Transverse colon (tissue), 4 donors: ENCODE results near the gene HDGFL2. TPM values are rescaled to one million over a fixed set of nuclear protein-coding genes. Genes with fewer than 3 reads are reported as not detected.

Experiments
- DNase-seq: peaks from one replicate; pipeline ENCODE4 v3.0.0-alpha.2; 2019
- H3K27ac ChIP-seq, 4 donors: fragments of 200-600 bp; sonication (generic); 2 replicates each; pipeline ENCODE4 v1.5.1; 2016 to 2018; ENCODE audit warnings: inconsistent platforms in 4 of 4
- H3K27me3 ChIP-seq: fragments of 200-600 bp; sonication (generic); 2 replicates; pipeline ENCODE4 v1.5.1; 2017; ENCODE audit warnings: inconsistent platforms
- H3K36me3 ChIP-seq, 4 donors: fragments of 200-600 bp; sonication (generic); 2 replicates each; pipeline ENCODE4 v1.5.1; 2017 to 2019; ENCODE audit warnings: inconsistent platforms in 4 of 4
- H3K4me1 ChIP-seq, 4 donors: fragments of 200-600 bp; sonication (generic); 2 replicates each; pipeline ENCODE4 v1.5.1; 2017 to 2020; ENCODE audit warnings: inconsistent platforms in 4 of 4
- H3K4me3 ChIP-seq, 4 donors: fragments of 200-600 bp; sonication (generic); 1 replicate in 1 of 4; 2 replicates in 3 of 4; pipeline versions ENCODE4 v1.5.1 to v1.6.1; 2017 to 2019; ENCODE audit warnings: inconsistent platforms in 4 of 4
- H3K9me3 ChIP-seq, 2 donors: fragments of 200-600 bp; sonication (generic); 2 replicates each; pipeline ENCODE4 v1.5.1; 2017 to 2019; ENCODE audit warnings: inconsistent platforms in 2 of 2
- CTCF ChIP-seq, 5 experiments: fragments of 200-600 bp in 3 of 5; fragments of 450-650 bp in 2 of 5; sonication (generic) in 3 of 5; IDR thresholded peaks; 1 replicate in 2 of 5; 2 replicates in 3 of 5; pipeline ENCODE4 v1.5.1; 2016 to 2017; ENCODE audit warnings: antibody characterized with exemption in 5 of 5, inconsistent platforms in 3 of 5, mild to moderate bottlenecking in 2 of 5, moderate library complexity in 1 of 5
- EP300 ChIP-seq: sonication (generic); formaldehyde crosslinking; IDR thresholded peaks from one replicate; pipeline ENCODE4 v1.6.1; 2017; ENCODE audit warnings: antibody characterized with exemption, low read depth
- POLR2A ChIP-seq: fragments of 450-650 bp; IDR thresholded peaks from one replicate; pipeline ENCODE4 v1.6.1; 2016; ENCODE audit warnings: antibody characterized with exemption, mild to moderate bottlenecking, moderate library complexity
- POLR2AphosphoS5 ChIP-seq, 3 donors: sonication (generic); formaldehyde crosslinking; IDR thresholded peaks; one replicate each; pipeline ENCODE4 v1.6.1; 2016; ENCODE audit warnings: antibody characterized with exemption in 3 of 3
- WGBS, 2 donors: methylation state at CpG; one replicate each; pipeline ENCODE4 v1.1.5; 2018; ENCODE audit warnings: low coverage in 1 of 2; 5-methylcytosine and 5-hydroxymethylcytosine counted together
- in situ Hi-C, 4 donors: fragments of 200-750 bp; cut with MboI; loops; one replicate each; pipeline versions ENCODE4 v1.15.0 to v1.15.1; 2017; ENCODE audit warnings: low sequenced_read_pairs in 3 of 4, low pct_ligation_motif_present in 1 of 4, low pct_unique_long_range_greater_than_20kb in 1 of 4
- intact Hi-C: fragments of 100-400 bp; cut with DNase I; formaldehyde crosslinking; loops from one replicate; pipeline ENCODE4 v1.15.1; 2023; ENCODE audit warnings: low total_unique reads
- total RNA-seq, 4 donors: library from RNA; depleted of rRNA; stranded (reverse); fragments of >200 nt; gene quantifications; one replicate each; pipeline ENCODE4 v1.1.0, GENCODE V29; 2016

HDGFL2 gene
- total RNA-seq, 4 donors from 2014 or later: 30.0 to 98.4 (median 38.9) TPM

GRCh38 chr19:4521170-4521887, 49.2 kb downstream of the HDGFL2 start:
- TF ChIP-seq CTCF (IDR thresholded peaks at IDR 0.05) (no peak), POLR2AphosphoS5 (IDR thresholded peaks at IDR 0.05) (no peak), POLR2A (no peak), EP300 (no peak)

GRCh38 chr19:4521888-4522242, 49.8 kb downstream of the HDGFL2 start:
- Histone ChIP-seq H3K4me1 (peaks cover 0 to 7% (median 3%) of the 10 kb centered on the region in 4 donors), H3K9me3 (no peaks in the 10 kb centered on the region), H3K36me3 (no peaks in the 10 kb centered on the region), H3K4me3 (no peak overlapping the region), H3K27ac (no peak overlapping the region), H3K27me3 (peaks cover 3% of the 10 kb centered on the region)
- in situ Hi-C loops: no loop called here
- no peak for DNase-seq
- TF ChIP-seq POLR2AphosphoS5 (IDR thresholded peaks at IDR 0.05) (no peak), EP300 (no peak), POLR2A (no peak), CTCF (IDR thresholded peaks at IDR 0.05) (no peak)
- intact Hi-C loops: no loop called here
- 93% methylated on average over 5 of the region's 5 CpGs; no CpG with 5 or more reads in 1 of the 2 donors for WGBS, 2 donors

More at GRCh38 chr19:4521170-4521887, 49.2 kb downstream of the HDGFL2 start:
- no peaks in the 10 kb centered on the region for H3K9me3 ChIP-seq
- in situ Hi-C loops (no loop called here), intact Hi-C loops (no loop called here)
- peaks cover 5% of the 10 kb centered on the region for H3K27me3 ChIP-seq
- 69% methylated on average over 10 of the region's 11 CpGs; no CpG with 5 or more reads in 1 of the 2 donors for WGBS, 2 donors
- no peak overlapping the region for H3K27ac ChIP-seq
- H3K4me3 ChIP-seq: no peak overlapping the region
- no peak for DNase-seq
- peaks cover 0 to 7% (median 3%) of the 10 kb centered on the region in 4 donors for H3K4me1 ChIP-seq
- H3K36me3 ChIP-seq: no peaks in the 10 kb centered on the region

GRCh38 chr19:4522291-4523002, 50.4 kb downstream of the HDGFL2 start:
- in situ Hi-C loops: no loop called here
- Histone ChIP-seq H3K36me3 (no peaks in the 10 kb centered on the region), H3K27ac (no peak overlapping the region), H3K27me3 (no peaks in the 10 kb centered on the region), H3K4me3 (no peak overlapping the region), H3K4me1 (peaks cover 0 to 7% (median 3%) of the 10 kb centered on the region in 4 donors), H3K9me3 (no peaks in the 10 kb centered on the region)
- 90 to 97% methylated on average over 6 to 15 of the region's 15 CpGs for WGBS, 2 donors
- DNase-seq: no peak
- no peak for TF ChIP-seq POLR2A
- no peak for TF ChIP-seq POLR2AphosphoS5 (IDR thresholded peaks at IDR 0.05)
- TF ChIP-seq CTCF (IDR thresholded peaks at IDR 0.05): no peak
- no peak for TF ChIP-seq EP300
- intact Hi-C loops: no loop called here

GRCh38 chr19:4523306-4524110, 51.4 kb downstream of the HDGFL2 start:
- peak; percentile 59 for DNase-seq
- no peak overlapping the region for H3K4me3 ChIP-seq
- 65% methylated on average over 32 of the region's 53 CpGs; no CpG with 5 or more reads in 1 of the 2 donors for WGBS, 2 donors
- no peak for TF ChIP-seq POLR2AphosphoS5 (IDR thresholded peaks at IDR 0.05)
- TF ChIP-seq EP300: no peak
- TF ChIP-seq POLR2A: no peak
- peak; percentile 57 to 67 (median 62) for TF ChIP-seq CTCF (IDR thresholded peaks at IDR 0.05)
- intact Hi-C loops: no loop called here
- no peaks in the 10 kb centered on the region for H3K36me3 ChIP-seq
- H3K9me3 ChIP-seq: no peaks in the 10 kb centered on the region
- H3K4me1 ChIP-seq: peaks cover 0 to 7% (median 3%) of the 10 kb centered on the region in 4 donors
- no peak overlapping the region for H3K27ac ChIP-seq
- in situ Hi-C loops: no loop called here
- no peaks in the 10 kb centered on the region for H3K27me3 ChIP-seq
